Suprapubic skin (tissue), 3 donors: ENCODE measurements around the gene PRDM5.

Source experiments
- CTCF ChIP-seq, 2 donors: fragments of 200-600 bp in 1 of 2; fragments of 450-650 bp in 1 of 2; sonication (generic) in 1 of 2; IDR thresholded peaks; one replicate each; pipeline ENCODE4 v1.5.1; 2016 to 2019; ENCODE audit warnings: antibody characterized with exemption in 2 of 2, mild to moderate bottlenecking in 1 of 2, moderate library complexity in 1 of 2
- POLR2A ChIP-seq, 2 donors: fragments of 450-650 bp; IDR thresholded peaks; one replicate each; pipeline ENCODE4 v1.6.1; 2017; ENCODE audit warnings: antibody characterized with exemption in 2 of 2, mild to moderate bottlenecking in 2 of 2, moderate library complexity in 2 of 2

GRCh38 chr4:120918788-120919187 is 3.7 kb downstream of the PRDM5 start:
- TF ChIP-seq CTCF (IDR thresholded peaks at IDR 0.05) (no peak), POLR2A (IDR thresholded peaks at IDR 0.05) (no peak)
